ENCODE results near the gene DHX8.

DNA sequence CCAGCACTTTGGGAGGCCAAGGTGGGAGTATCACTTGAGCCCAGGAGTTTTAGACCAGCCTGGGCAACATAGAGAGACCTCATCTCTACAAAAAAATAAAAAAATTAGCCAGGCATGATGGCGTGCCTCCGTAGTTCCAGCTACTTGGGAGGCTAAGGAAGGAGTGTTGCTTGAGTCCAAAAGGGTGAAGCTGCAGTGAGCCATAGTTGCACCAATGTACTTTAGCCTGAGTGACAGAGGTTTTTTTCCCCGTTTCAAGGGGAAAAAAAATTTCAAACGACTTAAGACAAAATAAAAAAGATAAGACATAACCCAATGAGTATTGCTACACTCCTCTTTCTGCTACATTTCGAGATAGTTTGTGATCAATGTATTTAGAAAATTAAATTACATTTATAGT, 6.8 kb downstream of the DHX8 start:
- TF ChIP-seq POLR2A (IDR thresholded peaks at IDR 0.05) (no peak), CTCF (IDR thresholded peaks at IDR 0.05) (no peak)
